Ovary (tissue), 9 donors: ENCODE results near the gene LAMC3. TPM values are rescaled to one million over a fixed set of nuclear protein-coding genes. Genes with fewer than 3 reads are reported as not detected.

Experiments
- DNase-seq, 5 donors: peaks; one replicate each; pipeline ENCODE4 v3.0.0-alpha.2; 2019 to 2020
- H3K27ac ChIP-seq, 2 donors: fragments of 200-600 bp; one replicate each; pipeline versions ENCODE4 v1.5.1 to v1.8.0; 2019 to 2022
- H3K27me3 ChIP-seq: fragments of 200-600 bp; one replicate; pipeline ENCODE4 v1.8.0; 2022
- H3K36me3 ChIP-seq: fragments of 200-600 bp; sonication (generic); one replicate; pipeline ENCODE4 v1.5.1; 2019
- H3K4me1 ChIP-seq: one replicate; pipeline ENCODE4 v1.8.1; 2013; ENCODE audit warnings: mild to moderate bottlenecking, moderate library complexity; ENCODE audit not compliant: insufficient read depth
- H3K4me3 ChIP-seq: fragments of 200-600 bp; sonication (generic); one replicate; pipeline ENCODE4 v1.5.1; 2017
- H3K9me3 ChIP-seq, 2 donors: fragments of 200-600 bp in 1 of 2; sonication (generic) in 1 of 2; one replicate each; pipeline versions ENCODE4 v1.5.1 to v1.8.1; 2013 to 2019; ENCODE audit warnings: mild to moderate bottlenecking in 1 of 2, moderate library complexity in 1 of 2
- CTCF ChIP-seq, 3 donors: fragments of 450-650 bp in 2 of 3; fragments of 200-600 bp in 1 of 3; IDR thresholded peaks; one replicate each; pipeline versions ENCODE4 v1.5.1 to v1.8.0; 2016 to 2022; ENCODE audit warnings: antibody characterized with exemption in 3 of 3, mild to moderate bottlenecking in 1 of 3
- EP300 ChIP-seq: sonication (generic); formaldehyde crosslinking; IDR thresholded peaks from one replicate; pipeline ENCODE4 v1.6.1; 2017; ENCODE audit warnings: antibody characterized with exemption
- POLR2A ChIP-seq: fragments of 450-650 bp; IDR thresholded peaks from one replicate; pipeline ENCODE4 v1.6.1; 2017; ENCODE audit warnings: antibody characterized with exemption, mild to moderate bottlenecking, moderate library complexity
- WGBS, 3 donors: extraction: QIAGEN DNeasy Blood & Tissue Kit in 1 of 3; methylation state at CpG; one replicate each; pipeline versions ENCODE4 v1.1.5 to v1.1.7; 2013 to 2017; 5-methylcytosine and 5-hydroxymethylcytosine counted together
- intact Hi-C, 4 donors: fragments of 100-400 bp; cut with DNase I; formaldehyde crosslinking; loops; one replicate each; pipeline versions ENCODE4 v1.11.0 to v1.15.1; 2022 to 2023
- polyA plus RNA-seq, 2 donors: library from polyadenylated mRNA; stranded (reverse); fragments of 200-250 nt in 1 of 2; fragments of 350-450 nt in 1 of 2; fragmentation: Illumina TruSeq in 1 of 2; extraction: RNeasy Lipid Tissue Mini Kit (QIAGEN cat#74804) in 1 of 2; gene quantifications; one replicate each; pipeline ENCODE4 v1.2.3, GENCODE V29; 2013 to 2014
- total RNA-seq, 7 donors: library from RNA; depleted of rRNA in 2 of 7; stranded (reverse); fragments of >200 nt in 2 of 7; fragmentation: NEBNext Ultra II Directional in 3 of 7; extraction: Animal tissue kit (Norgen Biotek cat#: 25700) in 3 of 7; gene quantifications; one replicate each; pipeline versions ENCODE4 v1.1.0 to v1.2.4, GENCODE V29; 2016 to 2023
- donor health status: DM: no; HTN: no; CAD: no; lungs with moderate emphysema.
- donor health status: DM: no; HTN: no; CAD: no.
- donor health status: Bipolar disorder and iron deficiency.
- donor health status: DM: yes; HTN: yes; CAD: no.
- donor health status: DM: no; HTN: no; CAD: no.
- donor health status: DM: yes; HTN: yes; CAD: no.

Gene LAMC3
- total and polyA plus RNA-seq, 9 donors = 0.48 to 5.7 (median 1.8) TPM

- Histone ChIP-seq H3K36me3 (no peaks in the 10 kb centered on the region), H3K27ac (no peak overlapping the region), H3K27me3 (no peaks in the 10 kb centered on the region), H3K4me3 (no peak overlapping the region), H3K9me3 (no peaks in the 10 kb centered on the region), H3K4me1 (no peaks in the 10 kb centered on the region)
- DNase-seq = no peak
- intact Hi-C loops = loop anchor here in 1 of 4 donors (10.0 kb wide), 1 partner anchor 265 kb away; no protein-coding TSS in a partner anchor
- TF ChIP-seq EP300 = no peak
- TF ChIP-seq CTCF (IDR thresholded peaks at IDR 0.05) = no peak
- no peak for TF ChIP-seq POLR2A
- WGBS, 3 donors = 89 to 90% (median 89%) methylated on average over 15 of the region's 15 CpGs
Measured at GRCh38 chr9:131069699-131070098, 60.7 kb downstream of the LAMC3 start.

GRCh38 chr9:131072107-131072870 is 63.3 kb downstream of the LAMC3 start:
- Histone ChIP-seq H3K9me3 (no peaks in the 10 kb centered on the region), H3K27me3 (no peaks in the 10 kb centered on the region), H3K36me3 (no peaks in the 10 kb centered on the region), H3K27ac (no peak overlapping the region), H3K4me1 (no peaks in the 10 kb centered on the region), H3K4me3 (no peak overlapping the region)
- WGBS, 3 donors = 82 to 88% (median 88%) methylated on average over 11 to 16 of the region's 16 CpGs
- TF ChIP-seq CTCF (IDR thresholded peaks at IDR 0.05) (no peak), POLR2A (no peak), EP300 (no peak)
- DNase-seq = no peak
- intact Hi-C loops = no loop called here

GRCh38 chr9:131072871-131073237 is 63.9 kb downstream of the LAMC3 start:
- WGBS, 3 donors = 85 to 90% (median 89%) methylated on average over 9 of the region's 9 CpGs
- intact Hi-C loops = no loop called here
- DNase-seq = no peak

More at GRCh38 chr9:131072871-131073237, 63.9 kb downstream of the LAMC3 start:
- TF ChIP-seq POLR2A = no peak
- no peak for TF ChIP-seq CTCF (IDR thresholded peaks at IDR 0.05)
- TF ChIP-seq EP300 = no peak
- Histone ChIP-seq H3K27me3 (no peaks in the 10 kb centered on the region), H3K4me3 (no peak overlapping the region), H3K27ac (no peak overlapping the region), H3K9me3 (no peaks in the 10 kb centered on the region), H3K36me3 (no peaks in the 10 kb centered on the region), H3K4me1 (no peaks in the 10 kb centered on the region)
